AG09309 (cell line): ENCODE data around the gene MAST4.
A peak's percentile ranks its signal among the peaks of the same experiment; 100 is the strongest.

Experiments
- DNase-seq: peaks from one replicate; pipeline ENCODE4 v3.0.0-alpha.2; 2010; ENCODE audit warnings: low read depth
- H3K4me3 ChIP-seq: 2 replicates; pipeline ENCODE4 v1.5.1; 2011; ENCODE audit warnings: mild to moderate bottlenecking, low read depth, low read length, moderate library complexity; ENCODE audit not compliant: control insufficient read depth
- TF ChIP-seq, protein P1 (sequence below): IDR thresholded peaks from 2 replicates; pipeline ENCODE4 v1.5.1; 2011; ENCODE audit warnings: mild to moderate bottlenecking, low read depth, low read length, inconsistent platforms; ENCODE audit not compliant: insufficient read depth, control insufficient read depth; ENCODE audit errors: missing control alignments

Gene MAST4

GRCh38 chr5:66789434-66789833, 193.2 kb downstream of the MAST4 start:
- H3K4me3 ChIP-seq, result no peak overlapping the region
- DNase-seq, result no peak
- TF ChIP-seq, protein P1, sequence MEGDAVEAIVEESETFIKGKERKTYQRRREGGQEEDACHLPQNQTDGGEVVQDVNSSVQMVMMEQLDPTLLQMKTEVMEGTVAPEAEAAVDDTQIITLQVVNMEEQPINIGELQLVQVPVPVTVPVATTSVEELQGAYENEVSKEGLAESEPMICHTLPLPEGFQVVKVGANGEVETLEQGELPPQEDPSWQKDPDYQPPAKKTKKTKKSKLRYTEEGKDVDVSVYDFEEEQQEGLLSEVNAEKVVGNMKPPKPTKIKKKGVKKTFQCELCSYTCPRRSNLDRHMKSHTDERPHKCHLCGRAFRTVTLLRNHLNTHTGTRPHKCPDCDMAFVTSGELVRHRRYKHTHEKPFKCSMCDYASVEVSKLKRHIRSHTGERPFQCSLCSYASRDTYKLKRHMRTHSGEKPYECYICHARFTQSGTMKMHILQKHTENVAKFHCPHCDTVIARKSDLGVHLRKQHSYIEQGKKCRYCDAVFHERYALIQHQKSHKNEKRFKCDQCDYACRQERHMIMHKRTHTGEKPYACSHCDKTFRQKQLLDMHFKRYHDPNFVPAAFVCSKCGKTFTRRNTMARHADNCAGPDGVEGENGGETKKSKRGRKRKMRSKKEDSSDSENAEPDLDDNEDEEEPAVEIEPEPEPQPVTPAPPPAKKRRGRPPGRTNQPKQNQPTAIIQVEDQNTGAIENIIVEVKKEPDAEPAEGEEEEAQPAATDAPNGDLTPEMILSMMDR, result no peak

DNA sequence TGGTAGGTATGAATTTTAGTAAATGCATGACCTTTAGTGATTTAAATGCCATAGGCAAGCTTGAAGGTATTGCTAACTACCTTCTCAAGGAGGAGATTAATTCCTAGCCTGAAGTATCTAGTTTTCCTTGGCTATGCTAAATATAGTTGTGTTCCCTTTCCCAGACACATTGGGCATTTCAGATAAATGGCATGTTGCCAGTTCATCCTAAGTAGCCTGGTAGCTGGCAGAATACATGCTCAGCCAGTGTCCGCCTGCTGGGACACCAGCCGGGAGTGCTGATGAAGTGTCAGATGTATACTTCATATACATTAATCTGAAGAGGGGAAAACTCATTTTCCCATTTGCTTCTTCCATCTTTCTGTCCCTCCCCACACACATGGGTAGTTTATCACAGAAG, 196.9 kb downstream of the MAST4 start:
- TF ChIP-seq, protein P1, result no peak
- H3K4me3 ChIP-seq, result no peak overlapping the region
- no peak for DNase-seq

GRCh38 chr5:66795682-66796081, 199.5 kb downstream of the MAST4 start:
- H3K4me3 ChIP-seq, result no peak overlapping the region
- no peak for DNase-seq
- TF ChIP-seq, protein P1, result no peak

DNA sequence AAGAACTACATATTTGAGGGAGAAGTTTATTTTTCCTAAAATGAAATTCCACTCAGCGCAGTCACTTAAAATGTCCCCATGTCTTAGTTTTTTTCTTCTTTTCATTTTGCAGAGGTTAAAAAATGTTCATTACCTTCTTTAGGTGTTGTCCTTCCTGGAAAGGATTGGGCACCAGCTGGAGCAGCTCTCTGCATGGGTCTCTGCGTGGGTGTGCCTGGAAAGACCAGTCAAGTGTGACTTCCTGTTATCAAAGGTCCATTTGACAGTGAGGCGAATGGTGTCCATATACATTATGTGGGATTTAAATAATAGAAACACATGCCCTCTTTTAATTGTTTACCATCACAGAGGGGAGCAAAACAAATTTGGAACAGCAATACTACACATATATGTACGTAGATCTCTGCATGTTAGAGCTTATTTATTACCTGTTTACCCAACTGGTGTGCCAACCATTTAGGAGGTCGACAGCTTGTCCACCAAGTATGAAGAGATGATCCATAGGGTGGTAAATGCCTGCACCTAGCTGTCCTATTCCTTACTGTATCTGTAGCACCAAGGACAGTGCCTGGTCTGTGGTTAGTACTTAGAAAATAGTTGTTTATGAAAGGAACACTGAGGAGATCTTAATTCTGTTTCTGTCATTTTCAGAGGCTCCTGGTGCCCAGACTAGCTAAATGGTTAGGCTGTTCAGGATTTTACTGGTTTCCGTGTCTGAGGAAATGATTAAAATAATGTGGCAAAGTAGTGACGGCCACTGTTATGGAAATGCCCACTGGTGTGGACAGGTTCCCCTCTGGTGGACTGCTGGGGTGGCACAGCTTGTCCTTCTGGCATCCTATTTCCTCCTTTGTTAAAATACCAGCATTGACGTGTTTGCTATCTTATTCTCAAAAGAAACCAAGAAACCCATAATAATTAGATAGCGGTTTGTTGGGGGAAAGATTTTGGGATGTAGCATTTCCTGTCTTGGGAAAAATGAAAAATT, 200.4 kb downstream of the MAST4 start:
- H3K4me3 ChIP-seq, result no peak overlapping the region
- no peak for DNase-seq
- TF ChIP-seq, protein P1, result peak; percentile 27

DNA sequence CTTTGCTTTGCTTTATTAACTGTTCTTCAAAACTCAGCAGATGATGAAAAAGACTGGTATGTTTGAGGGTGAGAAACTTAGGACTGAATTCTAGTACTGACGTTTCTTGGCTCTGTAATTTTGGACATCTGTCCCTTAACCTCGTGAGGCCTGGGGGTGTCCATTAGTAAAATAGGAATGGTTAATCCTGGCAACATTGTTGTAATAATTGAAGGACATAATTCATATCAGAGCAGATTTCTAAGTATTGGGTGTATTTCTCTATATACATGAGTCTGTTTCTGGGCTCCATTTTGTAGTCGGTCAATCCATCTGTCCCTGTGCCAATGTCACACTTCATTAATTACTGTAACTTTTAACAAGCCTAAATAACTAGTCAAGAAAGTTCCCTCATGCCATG, 206.7 kb downstream of the MAST4 start:
- TF ChIP-seq, protein P1, result no peak
- no peak overlapping the region for H3K4me3 ChIP-seq
- DNase-seq, result no peak

DNA sequence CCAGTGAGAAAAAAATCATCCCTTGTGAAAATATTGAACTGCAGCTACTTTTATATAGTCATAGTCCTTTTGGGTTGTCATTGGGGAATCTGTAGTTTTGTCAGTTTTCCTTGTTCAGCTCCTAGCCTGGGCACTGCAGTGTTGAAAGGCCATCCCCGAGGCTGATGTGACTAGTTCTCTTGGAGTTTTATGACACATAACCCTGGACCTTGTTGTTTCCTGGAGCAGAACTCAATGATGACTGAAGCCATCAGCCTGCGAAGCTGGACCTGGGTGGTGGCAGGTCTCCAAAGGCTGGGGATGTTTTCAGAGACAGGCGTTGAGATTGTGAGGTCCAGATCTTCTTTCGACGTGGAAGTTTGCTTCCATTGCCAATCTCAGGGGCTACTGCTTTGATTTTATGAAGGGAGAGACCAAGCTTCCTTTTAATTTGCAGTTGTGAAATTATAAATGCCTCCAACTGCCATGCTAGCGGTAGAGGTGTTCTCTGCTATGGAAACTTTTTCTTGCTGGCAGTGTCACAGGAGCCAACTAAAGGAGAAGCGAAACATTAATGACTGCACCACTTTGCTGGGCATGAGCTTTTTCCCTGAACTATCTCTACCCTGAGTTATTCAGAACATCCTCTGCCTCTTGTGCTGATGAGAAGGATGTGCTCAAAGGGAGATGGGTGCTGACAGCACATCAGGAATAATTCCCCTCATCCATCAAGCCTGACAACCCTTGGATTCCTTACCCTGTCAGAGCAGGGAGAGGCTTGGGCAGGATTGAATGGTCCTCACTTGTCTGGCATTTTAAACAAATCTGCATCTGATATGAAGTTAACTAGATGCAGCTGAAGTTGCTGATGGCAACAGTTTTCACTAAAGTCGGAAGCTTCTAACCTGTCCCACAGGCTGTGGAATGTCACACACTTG, 209.6 kb downstream of the MAST4 start:
- TF ChIP-seq, protein P1, result no peak
- DNase-seq, result no peak
- H3K4me3 ChIP-seq, result no peak overlapping the region
